NAMALWA (cell line): ENCODE data around the gene ANG.
"Not testable (repeated sequence)": the region's sequence is repeated elsewhere in the genome, so short reads cannot be mapped to it uniquely, and the experiment has no call there.

Source experiments
- DNase-seq: peaks from one replicate; pipeline ENCODE4 v3.0.0-alpha.2; 2015; ENCODE audit warnings: low spot score

ANG gene

GRCh38 chr14:20699931-20700330, 11.4 kb downstream of the ANG start:
- DNase-seq: no peak

DNA sequence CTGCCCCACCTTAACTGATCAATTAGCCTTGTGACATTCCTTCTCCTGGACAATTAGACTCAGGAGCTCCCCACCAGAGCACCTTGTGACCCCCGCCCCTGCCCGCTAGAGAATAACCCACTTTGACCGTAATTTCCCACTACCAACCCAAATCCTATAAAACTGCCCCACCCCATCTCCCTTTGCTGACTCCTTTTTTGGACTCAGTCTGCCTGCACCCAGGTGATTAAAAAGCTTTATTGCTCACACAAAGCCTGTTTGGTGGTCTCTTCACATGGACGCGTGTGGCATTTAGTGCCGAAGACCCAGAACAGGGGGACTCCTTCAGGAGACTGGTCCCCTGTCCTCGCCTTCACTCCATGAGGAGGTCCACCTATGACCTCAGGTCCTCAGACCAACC, 12.4 kb downstream of the ANG start:
- DNase-seq: not testable (repeated sequence)

DNA sequence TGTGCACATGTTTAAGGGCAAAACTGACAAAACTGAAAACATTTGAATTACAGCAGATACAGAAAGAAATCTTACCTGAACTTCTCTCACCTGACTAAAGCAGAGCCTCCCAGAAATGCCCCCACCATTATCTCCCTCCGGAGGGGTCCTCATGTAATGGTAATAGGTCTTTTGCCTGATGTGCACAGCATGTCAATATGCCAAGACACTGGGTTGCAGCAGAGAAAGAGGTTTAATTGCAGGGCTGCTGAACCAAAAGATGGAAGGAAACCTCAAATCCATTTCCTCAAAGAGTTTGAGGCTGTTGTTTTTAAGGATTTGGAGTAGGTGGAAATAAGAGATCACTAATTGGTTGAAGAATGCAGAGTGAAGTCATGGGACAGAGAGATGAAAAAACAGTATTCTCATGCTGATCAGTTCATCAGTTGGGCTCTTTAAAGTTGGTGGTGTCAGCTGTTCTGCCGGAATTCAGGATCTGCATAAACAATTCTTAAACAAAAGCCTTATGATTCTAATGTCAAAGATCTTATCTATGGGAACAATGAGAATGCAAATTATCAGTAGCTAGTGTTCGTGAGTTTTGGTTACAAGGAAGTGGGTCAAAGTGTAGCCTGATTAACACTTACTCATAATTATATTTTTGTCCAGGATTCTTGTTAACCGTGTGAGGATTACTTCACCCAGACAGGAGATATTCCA, 18.2 kb downstream of the ANG start:
- DNase-seq: no peak

DNA sequence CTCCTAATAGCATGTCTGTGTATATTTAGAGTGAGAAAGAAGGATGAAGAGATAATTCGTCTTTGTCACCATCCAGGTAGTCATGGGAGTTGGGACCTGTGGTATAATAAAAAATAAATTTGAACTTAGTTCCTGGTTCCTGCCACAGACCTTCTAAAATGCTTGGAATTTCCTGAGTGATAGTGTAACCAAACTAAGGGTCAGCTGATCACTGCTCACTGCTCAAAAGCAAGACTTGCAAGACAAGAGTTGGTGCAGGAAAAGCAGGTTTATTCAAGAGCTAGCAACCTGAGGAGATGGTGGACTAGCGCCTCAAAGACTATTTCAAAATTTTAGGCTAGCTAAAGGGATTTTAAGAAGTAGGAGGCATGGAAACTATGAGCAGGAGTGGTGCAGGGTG, 19.1 kb downstream of the ANG start:
- no peak for DNase-seq

DNA sequence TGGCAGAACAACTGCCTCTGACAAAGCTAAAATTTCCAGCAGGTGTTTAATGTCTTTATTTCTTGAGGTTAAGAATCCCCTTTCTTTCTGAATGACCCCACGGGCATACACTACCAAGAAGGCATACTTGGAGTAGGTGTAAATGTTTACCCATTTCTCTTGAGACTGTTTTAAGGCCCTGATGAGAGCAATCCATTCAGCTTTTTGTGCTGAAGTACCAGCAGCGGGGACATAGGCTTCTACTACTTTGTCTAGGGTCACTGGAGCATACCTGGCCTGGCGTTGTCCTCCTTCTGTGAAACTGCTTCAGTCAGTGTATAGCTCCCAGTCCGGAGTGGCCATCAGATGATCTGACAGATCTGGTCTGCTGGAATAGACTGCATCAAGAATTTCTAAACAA, 22.7 kb downstream of the ANG start:
- no peak for DNase-seq

DNA sequence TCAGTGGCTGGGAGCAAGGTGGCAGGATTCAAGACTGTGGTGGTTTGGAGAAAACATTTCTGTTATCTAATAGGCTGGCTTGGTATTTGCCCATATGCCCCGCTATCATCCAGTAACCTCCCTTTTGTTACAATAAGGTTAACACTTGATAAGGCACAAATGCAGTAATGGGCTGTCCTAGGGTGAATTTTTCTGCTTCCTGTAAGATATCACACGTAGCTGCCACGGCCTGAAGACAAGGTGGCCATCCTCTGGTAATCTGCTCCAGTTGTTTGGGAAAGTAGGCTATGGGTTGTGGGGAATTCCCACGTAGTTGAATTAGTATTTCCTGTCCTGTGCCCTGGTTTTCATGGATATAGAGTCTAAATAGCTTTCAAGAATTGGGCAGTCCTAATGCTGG, 23.1 kb downstream of the ANG start:
- no peak for DNase-seq

GRCh38 chr14:20712904-20713303, 24.3 kb downstream of the ANG start:
- no peak for DNase-seq

DNA sequence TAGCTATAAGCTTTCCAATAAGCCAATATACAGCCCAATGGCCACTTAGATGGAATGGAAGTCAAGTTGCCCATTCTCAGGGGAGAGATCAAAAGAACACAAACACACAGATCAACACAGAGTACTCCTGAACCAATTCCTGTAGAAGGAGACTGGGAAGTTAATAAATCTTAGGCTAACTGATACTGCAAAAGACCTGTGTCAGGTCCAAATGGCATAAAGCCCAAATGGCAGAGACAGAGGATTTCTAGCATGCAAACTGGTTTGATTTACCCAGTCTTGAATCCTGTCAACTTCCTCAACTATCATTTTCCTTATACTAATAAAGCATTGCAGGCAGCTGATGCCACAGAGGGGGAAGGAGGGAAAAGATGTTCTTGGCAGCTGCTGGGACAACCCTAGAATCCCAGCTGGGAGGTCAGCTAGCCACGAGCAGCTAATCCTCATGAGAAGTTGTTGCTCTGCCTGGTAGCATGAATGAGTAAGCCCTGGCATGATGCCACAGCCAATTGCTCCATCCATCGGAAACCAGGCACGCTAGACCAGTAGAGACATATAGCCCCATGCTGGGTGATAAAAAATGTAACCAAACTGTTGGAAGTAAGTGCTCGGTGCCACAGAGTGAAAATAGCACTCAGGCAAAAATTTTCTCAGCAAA, 26.2 kb downstream of the ANG start:
- no peak for DNase-seq

- DNase-seq: no peak
Observed at GRCh38 chr14:20719777-20720176, 31.2 kb downstream of the ANG start.

- DNase-seq: no peak
Observed at GRCh38 chr14:20720741-20721140, 32.2 kb downstream of the ANG start.

DNA sequence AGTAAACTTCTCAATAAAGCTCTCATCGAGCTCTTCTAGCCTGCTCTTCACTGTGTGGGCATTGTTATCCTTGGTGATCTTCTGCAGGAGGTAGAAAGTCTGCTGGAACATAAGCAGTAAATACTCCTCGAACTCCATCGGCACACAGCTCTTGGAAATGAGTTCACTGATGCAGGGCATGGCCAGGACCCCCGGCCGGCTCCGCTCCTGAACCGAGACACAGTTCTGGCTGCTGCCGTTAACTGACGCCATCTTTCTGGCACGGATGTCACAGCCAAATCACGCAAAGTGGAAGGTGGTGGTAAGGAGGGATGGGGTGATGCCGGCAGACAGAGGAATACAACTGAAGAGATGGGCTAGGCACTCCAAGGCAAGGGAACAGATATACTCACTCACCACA, 33.5 kb downstream of the ANG start:
- DNase-seq: no peak

DNA sequence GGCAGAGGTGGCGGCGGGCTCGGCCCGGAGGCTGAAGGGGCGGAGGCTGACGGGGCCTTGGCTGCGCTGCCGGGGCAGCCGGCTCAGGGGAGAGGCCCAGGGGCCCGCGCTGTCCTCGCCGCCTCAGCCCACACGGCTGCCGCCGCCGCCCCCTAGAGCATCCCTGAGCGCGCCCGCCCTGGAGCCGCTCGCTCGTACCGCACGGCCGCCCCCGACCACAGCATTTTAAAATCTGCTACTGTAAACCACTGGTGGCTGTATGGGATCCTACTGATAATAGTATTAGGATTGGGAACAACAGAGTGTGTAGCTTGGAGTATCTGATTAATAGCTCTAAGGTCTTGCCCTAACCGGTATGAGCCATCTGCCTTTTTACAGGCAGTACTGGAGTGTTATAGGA, 34.9 kb downstream of the ANG start:
- DNase-seq: no peak

DNA sequence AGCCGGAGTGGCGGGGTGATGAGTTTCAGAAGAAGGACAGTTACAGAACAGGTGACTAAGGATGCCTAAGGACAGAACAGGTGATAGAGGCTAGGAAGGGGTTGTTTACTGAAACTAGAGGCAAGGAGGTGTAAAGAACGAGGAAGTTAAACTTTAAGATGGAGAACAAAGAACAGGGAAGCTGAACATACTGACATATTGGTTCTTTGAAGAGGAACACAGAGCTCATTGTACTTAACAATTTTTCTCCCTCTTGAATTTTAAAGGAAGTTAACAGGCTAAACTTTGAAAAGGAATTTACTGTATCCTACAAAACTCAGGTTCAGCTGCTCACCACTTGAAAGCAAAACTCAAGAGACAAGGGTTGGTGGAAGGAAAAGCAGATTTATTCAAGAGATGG, 37.6 kb downstream of the ANG start:
- DNase-seq: not testable (repeated sequence)

DNA sequence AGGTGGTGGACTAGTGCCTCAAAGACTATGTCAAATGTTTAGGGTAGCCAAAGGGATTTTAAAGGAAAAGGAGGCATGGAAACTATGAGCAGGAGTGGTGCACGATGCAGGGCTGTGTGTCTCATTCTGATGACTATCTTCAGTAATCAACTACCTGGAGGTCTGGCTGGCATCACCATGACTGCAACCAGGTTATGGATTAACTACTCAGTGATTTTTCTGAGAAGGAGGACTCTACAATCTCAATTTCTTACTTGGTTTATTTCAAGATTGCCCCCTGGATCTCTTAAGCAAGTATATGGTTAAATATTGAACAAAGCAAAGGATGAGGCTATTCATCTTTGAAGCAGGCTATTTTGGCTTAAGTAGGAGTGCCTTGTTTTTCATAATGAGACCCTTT, 38.0 kb downstream of the ANG start:
- DNase-seq: no peak

DNA sequence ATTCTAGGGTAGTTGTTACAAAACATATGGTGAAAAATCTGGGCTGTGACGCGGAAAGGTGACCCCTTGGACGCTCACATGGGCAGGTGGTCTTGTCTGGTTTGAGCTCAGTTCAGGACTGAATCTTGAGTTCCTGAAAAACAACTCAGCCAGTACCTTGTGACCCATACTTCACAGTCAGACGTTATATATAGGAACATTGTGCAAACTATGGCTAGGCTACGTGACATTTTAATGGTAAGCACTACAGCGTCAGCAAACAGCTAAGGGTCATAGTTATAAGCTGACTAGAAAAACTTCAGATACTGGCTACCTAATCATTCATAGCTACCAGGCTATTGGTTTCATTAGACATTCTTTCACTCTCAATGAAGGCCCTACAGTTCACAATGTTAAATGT, 42.3 kb downstream of the ANG start:
- no peak for DNase-seq

GRCh38 chr14:20732477-20732876, 43.9 kb downstream of the ANG start:
- DNase-seq: no peak

DNA sequence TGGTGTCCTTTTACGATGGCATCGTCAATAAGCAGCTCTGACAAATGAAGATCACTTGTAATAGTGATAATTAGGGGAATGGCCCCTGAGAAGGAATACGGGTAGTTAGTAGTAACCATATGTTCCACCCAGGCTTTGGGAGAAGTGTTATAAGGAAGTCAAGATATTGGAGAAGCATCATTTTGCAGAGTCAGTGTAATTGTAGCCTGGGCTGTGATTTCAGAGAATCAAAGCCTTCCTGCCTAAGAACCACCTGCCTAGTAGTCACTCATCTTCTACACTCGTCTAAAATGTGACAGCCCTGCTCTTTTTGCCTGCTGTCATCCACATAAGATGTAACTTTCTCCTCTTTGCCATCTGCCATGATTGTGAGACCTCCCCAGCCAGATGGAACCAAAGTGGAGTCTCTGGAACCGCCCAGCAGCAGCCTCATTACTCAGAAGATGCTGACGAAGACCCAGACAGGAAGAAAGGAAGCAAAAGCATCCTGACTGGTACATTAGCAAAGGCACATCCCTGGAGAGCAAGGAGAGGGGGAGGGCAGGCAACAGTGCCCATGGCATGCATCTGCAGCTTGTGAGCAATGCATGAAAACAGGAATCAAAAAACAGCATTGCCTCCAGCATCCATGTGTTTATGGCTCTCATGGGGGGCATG, 44.5 kb downstream of the ANG start:
- no peak for DNase-seq

- no peak for DNase-seq
Observed at GRCh38 chr14:20733684-20734429, 45.3 kb downstream of the ANG start.

DNA sequence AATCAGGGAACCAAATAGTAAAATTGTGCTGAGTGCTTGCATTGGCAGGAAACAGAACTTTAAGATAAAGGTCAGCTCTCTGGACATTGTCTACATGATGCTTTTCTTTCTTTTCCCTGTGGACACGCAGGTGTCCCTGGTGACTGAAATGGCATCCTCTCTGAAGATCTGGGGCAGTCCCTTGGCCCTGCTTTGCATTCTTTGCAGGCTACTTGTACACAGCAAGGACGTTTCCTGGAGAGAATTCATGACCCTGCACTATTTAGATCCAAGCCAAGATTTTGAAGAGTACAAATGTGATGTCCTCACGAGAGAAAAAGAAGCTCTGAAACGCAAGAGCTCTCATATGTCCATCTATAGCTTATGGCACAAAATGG, 45.9 kb downstream of the ANG start:
- no peak for DNase-seq

DNA sequence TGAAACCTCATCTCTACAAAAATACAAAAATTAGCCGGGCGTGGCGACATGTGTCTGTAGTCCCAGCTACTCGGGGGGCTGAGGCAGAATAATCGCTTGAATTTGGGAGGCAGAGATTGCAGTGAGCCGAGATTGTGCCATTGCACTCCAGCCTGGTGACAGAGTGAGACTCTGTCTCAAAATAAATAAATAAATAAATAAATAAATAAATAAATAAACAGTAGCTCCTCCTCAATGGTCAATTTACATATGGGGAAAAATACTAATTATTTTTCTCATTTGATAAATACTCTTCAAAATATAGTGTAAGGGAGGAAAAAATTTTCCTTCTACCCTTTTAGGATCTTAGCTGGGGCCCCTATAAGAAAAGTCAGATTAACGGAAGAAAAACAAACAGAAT, 49.7 kb downstream of the ANG start:
- DNase-seq: not testable (repeated sequence)

GRCh38 chr14:20742132-20742531, 53.6 kb downstream of the ANG start:
- DNase-seq: no peak

DNA sequence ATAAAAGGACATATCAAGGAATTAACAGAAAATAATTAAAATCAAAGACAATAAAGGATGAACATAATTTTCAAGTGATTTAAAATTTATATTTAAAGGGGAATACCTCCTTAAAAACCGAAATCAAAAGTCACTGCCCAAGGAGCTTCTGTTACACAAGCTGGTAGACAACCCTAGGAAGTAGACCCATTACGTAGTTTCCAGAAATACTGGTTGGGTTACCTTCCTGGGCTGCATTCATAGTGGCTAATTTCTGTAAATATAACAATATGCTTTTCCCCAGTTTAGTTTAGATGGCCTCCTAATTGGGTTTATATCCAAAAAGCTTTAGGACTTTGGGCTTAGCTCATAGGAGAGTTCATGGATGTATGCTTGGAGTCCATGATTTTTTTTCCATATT, 55.0 kb downstream of the ANG start:
- DNase-seq: no peak
